ENCODE measurements around the gene SLC25A1. TPM values are rescaled to one million over a fixed set of nuclear protein-coding genes. Genes with fewer than 3 reads are reported as not detected.

Gene SLC25A1
- total RNA-seq, 1 experiment from 2014 or later = 120 TPM

DNA sequence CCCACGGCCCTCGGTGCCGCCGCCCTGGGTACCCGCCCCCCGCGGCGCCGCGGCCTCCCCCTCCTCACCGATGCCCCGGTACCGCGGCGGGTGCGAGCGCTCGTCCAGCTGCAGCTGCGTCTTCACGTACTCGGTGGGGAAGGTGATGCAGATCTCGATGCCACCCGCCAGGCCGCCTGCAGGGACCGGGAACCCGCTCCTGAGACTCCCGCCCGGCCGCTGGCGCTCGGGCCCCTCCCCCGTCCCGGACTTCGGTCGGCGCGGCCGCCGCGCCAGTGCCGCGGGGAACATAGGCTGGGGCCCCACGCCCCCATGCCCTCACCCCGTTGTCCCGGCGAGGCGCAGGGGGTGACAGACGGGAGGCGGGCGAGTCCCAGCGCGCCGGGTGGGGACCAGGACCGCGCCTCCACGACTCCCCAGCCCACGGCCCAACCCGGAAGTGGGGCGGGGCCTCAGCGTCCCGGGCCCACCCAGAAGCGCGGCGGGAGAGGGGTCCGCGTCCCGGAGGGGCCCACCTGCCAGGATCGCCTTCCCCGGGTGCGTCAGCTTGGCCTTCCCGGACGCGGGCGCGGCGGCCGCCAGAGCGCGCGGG is 375 bp downstream of the SLC25A1 start:
- H3K27me3 Mint-ChIP-seq (ENCODE audit: unreplicated experiment) = peaks cover 1% of the 10 kb centered on the region
- TF ChIP-seq, protein P1, sequence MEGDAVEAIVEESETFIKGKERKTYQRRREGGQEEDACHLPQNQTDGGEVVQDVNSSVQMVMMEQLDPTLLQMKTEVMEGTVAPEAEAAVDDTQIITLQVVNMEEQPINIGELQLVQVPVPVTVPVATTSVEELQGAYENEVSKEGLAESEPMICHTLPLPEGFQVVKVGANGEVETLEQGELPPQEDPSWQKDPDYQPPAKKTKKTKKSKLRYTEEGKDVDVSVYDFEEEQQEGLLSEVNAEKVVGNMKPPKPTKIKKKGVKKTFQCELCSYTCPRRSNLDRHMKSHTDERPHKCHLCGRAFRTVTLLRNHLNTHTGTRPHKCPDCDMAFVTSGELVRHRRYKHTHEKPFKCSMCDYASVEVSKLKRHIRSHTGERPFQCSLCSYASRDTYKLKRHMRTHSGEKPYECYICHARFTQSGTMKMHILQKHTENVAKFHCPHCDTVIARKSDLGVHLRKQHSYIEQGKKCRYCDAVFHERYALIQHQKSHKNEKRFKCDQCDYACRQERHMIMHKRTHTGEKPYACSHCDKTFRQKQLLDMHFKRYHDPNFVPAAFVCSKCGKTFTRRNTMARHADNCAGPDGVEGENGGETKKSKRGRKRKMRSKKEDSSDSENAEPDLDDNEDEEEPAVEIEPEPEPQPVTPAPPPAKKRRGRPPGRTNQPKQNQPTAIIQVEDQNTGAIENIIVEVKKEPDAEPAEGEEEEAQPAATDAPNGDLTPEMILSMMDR (IDR thresholded peaks at IDR 0.05; ENCODE audit: unreplicated experiment) = no peak
- intact Hi-C loops (cut with micrococcal nuclease; ENCODE audit: unreplicated experiment) = no loop called here
- no peaks in the 10 kb centered on the region for H3K9me3 Mint-ChIP-seq (ENCODE audit: low read depth, unreplicated experiment)
- DNase-seq = peak; percentile 64
- CTCF ChIA-PET = interaction anchor here (0.5 to 1.8 kb wide), 7 partner anchors 9 to 452 kb away, joined by 3 to 7 read pairs (median 5); partner anchors contain the start of gene C22orf39
- peaks cover 52% of the 10 kb centered on the region for H3K36me3 Mint-ChIP-seq (ENCODE audit: insufficient read depth, unreplicated experiment)
- H3K27ac Mint-ChIP-seq (ENCODE audit: unreplicated experiment) = no peak overlapping the region
- H3K4me3 Mint-ChIP-seq (ENCODE audit: low read depth, unreplicated experiment) = peak overlapping the region; percentile 76
- no TSS peak for BruUV-seq (replicated peaks)
- peaks cover 11% of the 10 kb centered on the region for H3K4me1 Mint-ChIP-seq (ENCODE audit: low read depth, unreplicated experiment)

DNA sequence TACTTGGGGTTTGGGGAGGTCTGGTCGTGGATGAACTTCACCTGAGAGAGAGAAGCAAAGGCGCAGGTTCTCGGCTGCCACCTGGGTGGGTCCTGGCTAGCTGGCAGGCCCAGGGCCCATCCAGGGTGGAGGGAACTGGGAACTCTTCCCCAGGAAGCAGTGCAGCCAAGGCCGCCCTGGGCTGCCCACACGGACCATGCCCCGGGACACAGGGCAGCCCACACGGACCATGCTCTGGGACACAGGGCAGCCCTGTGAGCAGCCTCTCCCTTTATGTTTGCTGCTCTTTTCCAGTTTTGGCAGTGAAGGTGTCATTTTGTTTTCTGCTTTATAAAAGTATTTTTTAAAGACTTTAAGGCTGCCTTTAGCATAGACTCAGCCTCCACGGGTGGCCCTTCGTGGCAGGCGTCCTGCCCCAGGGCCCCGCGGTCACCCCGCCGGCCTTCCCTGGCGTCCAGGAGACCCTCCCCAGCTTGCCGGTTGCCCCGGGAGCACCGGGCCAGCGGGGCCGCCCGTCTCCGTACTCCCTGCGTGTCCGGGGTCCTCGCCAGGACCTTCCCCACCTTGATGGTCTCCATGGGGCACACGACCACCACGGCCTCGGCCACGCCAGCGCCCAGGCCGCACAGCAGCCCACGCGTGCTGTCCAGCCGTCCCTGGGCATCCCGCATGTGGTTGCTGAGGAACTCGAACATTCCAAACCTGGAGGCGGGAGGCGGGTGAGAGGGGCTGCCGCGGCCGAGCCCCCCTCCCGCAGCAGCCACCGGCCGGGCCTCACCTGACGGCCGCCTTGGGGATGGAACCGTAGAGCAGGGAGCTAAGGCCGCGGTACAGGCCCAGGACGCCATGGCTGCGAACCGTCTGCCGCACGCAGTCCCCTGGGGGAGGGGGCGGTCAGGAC is 1.1 kb downstream of the SLC25A1 start:
- intact Hi-C loops (cut with micrococcal nuclease; ENCODE audit: unreplicated experiment) = no loop called here
- TF ChIP-seq, protein P1 (IDR thresholded peaks at IDR 0.05; ENCODE audit: unreplicated experiment) = no peak
- peaks cover 19% of the 10 kb centered on the region for H3K4me1 Mint-ChIP-seq (ENCODE audit: low read depth, unreplicated experiment)
- no peak for DNase-seq
- H3K36me3 Mint-ChIP-seq (ENCODE audit: insufficient read depth, unreplicated experiment) = peaks cover 59% of the 10 kb centered on the region
- peak overlapping the region; percentile 80 for H3K27ac Mint-ChIP-seq (ENCODE audit: unreplicated experiment)
- CTCF ChIA-PET = no interaction called here
- no peaks in the 10 kb centered on the region for H3K27me3 Mint-ChIP-seq (ENCODE audit: unreplicated experiment)
- peak overlapping the region; percentile 76 for H3K4me3 Mint-ChIP-seq (ENCODE audit: low read depth, unreplicated experiment)
- no peaks in the 10 kb centered on the region for H3K9me3 Mint-ChIP-seq (ENCODE audit: low read depth, unreplicated experiment)
- no TSS peak for BruUV-seq (replicated peaks)

DNA sequence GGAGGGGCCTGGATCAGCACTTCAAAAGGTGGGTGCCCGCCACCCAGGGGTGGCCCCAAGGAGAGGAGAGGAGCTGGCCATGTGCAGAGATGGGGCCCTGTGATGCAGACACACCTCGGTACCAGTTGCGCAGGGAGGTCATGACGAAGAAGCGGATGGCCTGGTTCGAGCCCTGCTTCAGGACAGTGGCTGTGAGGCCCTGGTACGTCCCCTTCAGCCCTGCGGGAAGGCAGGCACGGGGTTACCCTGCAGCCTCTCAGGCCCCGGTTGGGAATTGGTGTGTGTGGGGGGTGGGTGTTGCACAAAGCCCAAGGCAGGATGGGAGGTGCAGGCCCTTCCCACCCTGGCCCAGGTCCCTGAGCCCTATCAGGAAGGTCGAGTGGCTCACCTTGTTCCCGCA is 1.8 kb downstream of the SLC25A1 start:
- Mint-ChIP-seq H3K27ac (ENCODE audit: unreplicated experiment) (peak overlapping the region; percentile 80), H3K36me3 (ENCODE audit: insufficient read depth, unreplicated experiment) (peaks cover 66% of the 10 kb centered on the region), H3K4me1 (ENCODE audit: low read depth, unreplicated experiment) (peaks cover 22% of the 10 kb centered on the region)

DNA sequence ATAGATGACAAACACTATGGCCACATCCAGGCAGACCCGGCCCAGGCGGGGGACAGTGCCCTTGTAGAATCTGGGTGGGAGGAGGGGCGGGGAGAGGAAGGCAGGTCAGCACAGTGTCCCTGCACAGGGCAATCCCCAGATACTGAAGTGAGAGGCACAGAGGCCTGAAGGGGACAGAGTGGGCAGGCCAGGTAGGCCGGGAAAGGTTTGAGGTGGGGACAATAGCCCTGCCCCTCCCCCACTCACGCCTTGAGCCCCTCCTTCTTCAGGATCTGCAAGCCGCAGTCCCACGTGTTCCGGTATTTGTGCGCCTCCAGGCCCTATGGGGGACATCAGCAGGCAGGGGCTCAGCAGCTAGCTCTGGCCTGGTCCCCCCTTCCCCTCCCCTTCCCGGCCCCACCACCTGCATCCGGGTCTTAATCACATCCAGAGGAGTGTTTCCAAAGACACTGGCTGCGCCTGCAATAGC is 2.3 kb downstream of the SLC25A1 start:
- TF ChIP-seq, protein P1 (IDR thresholded peaks at IDR 0.05; ENCODE audit: unreplicated experiment) = no peak
- H3K9me3 Mint-ChIP-seq (ENCODE audit: low read depth, unreplicated experiment) = no peaks in the 10 kb centered on the region
- H3K27me3 Mint-ChIP-seq (ENCODE audit: unreplicated experiment) = no peaks in the 10 kb centered on the region
- H3K4me3 Mint-ChIP-seq (ENCODE audit: low read depth, unreplicated experiment) = peak overlapping the region; percentile 76
- peaks cover 71% of the 10 kb centered on the region for H3K36me3 Mint-ChIP-seq (ENCODE audit: insufficient read depth, unreplicated experiment)
- DNase-seq = no peak
- peak overlapping the region; percentile 64 for H3K27ac Mint-ChIP-seq (ENCODE audit: unreplicated experiment)
- CTCF ChIA-PET = no interaction called here
- intact Hi-C loops (cut with micrococcal nuclease; ENCODE audit: unreplicated experiment) = no loop called here
- H3K4me1 Mint-ChIP-seq (ENCODE audit: low read depth, unreplicated experiment) = peaks cover 22% of the 10 kb centered on the region
- no TSS peak for BruUV-seq (replicated peaks)

More for the DNA sequence above, 1.8 kb downstream of the SLC25A1 start:
- intact Hi-C loops (cut with micrococcal nuclease; ENCODE audit: unreplicated experiment) = no loop called here
- no peak for DNase-seq
- no TSS peak for BruUV-seq (replicated peaks)
- CTCF ChIA-PET = no interaction called here
- no peaks in the 10 kb centered on the region for H3K9me3 Mint-ChIP-seq (ENCODE audit: low read depth, unreplicated experiment)
- H3K27me3 Mint-ChIP-seq (ENCODE audit: unreplicated experiment) = no peaks in the 10 kb centered on the region
- H3K4me3 Mint-ChIP-seq (ENCODE audit: low read depth, unreplicated experiment) = peak overlapping the region; percentile 76
- TF ChIP-seq, protein P1 (IDR thresholded peaks at IDR 0.05; ENCODE audit: unreplicated experiment) = no peak
